GM12878 (cell line): ENCODE results near the gene GMPR2. TPM values are rescaled to one million over a fixed set of nuclear protein-coding genes. Genes with fewer than 3 reads are reported as not detected.

Experiments
- ATAC-seq: fragments of 200-7000 bp; cut with Tn5 transposase; 3 replicates; pipeline ENCODE4 v1.9.1; 2020; ENCODE audit warnings: mild to moderate bottlenecking, moderate library complexity
- BruUV-seq: library from RNA; stranded (reverse); fragments of 400-500 nt; replicated peaks from 2 replicates; lab custom pipeline; 2021; lab: Mats Ljungman, UMichigan
- CTCF ChIA-PET: fragments of 300-600 bp; sonication (Branson Sonifier 250); formaldehyde crosslinking; extraction: SDS; loops from one replicate; lab custom pipeline; 2021; ENCODE audit warnings: inconsistent platforms; lab: Yijun Ruan, JAX
- POLR2A ChIA-PET: fragments of 350-600 bp; formaldehyde crosslinking; extraction: SDS; loops from one replicate; lab custom pipeline; 2021; ENCODE audit warnings: inconsistent platforms; lab: Charles Lee
- RAD21 ChIA-PET: fragments of 300-600 bp; sonication (Branson Sonifier 250); formaldehyde crosslinking; loops from one replicate; lab custom pipeline; 2023; ENCODE audit warnings: antibody characterized with exemption; ENCODE audit not compliant: unreplicated experiment; lab: Charles Lee
- SMC1A ChIA-PET: fragments of 300-600 bp; sonication (Branson Sonifier 250); formaldehyde crosslinking; loops from one replicate; lab custom pipeline; 2023; ENCODE audit not compliant: unreplicated experiment, uncharacterized antibody; lab: Charles Lee
- DNase-seq: peaks from one replicate; pipeline ENCODE4 v3.0.0-alpha.2; 2011; ENCODE audit warnings: low read depth, low spot score
- FAIRE-seq: peaks from 3 replicates; lab custom pipeline; 2011; peaks lifted over from hg19 to GRCh38; lab: Jason Lieb, UNC
- H2AFZ ChIP-seq: 2 replicates; pipeline ENCODE4 v1.6.0; 2011; ENCODE audit warnings: low read depth, low read length, control low read depth; ENCODE audit not compliant: control insufficient read depth
- H3K27ac ChIP-seq: 2 replicates; pipeline ENCODE4 v1.5.1; 2011; ENCODE audit warnings: control low read depth; ENCODE audit not compliant: control insufficient read depth, insufficient read depth
- H3K27me3 ChIP-seq, 2 experiments: replicated peaks in 1 of 2; 2 replicates each; pipeline versions ENCODE4 v1.6.0 to v1.6.1; 2011; ENCODE audit warnings: low read length in 1 of 2; ENCODE audit not compliant: control insufficient read depth in 2 of 2, insufficient read depth in 2 of 2
- H3K36me3 ChIP-seq, 2 experiments: 2 replicates each; pipeline ENCODE4 v1.5.1; 2011; ENCODE audit warnings: low read length in 1 of 2; ENCODE audit not compliant: control insufficient read depth in 2 of 2, insufficient read depth in 2 of 2
- H3K4me1 ChIP-seq: 2 replicates; pipeline ENCODE4 v1.6.1; 2011; ENCODE audit warnings: mild to moderate bottlenecking, low read length, moderate library complexity, mixed read lengths; ENCODE audit not compliant: control insufficient read depth, insufficient read depth
- H3K4me2 ChIP-seq: 2 replicates; pipeline ENCODE4 v1.6.0; 2011; ENCODE audit warnings: control low read depth; ENCODE audit not compliant: control insufficient read depth, insufficient read depth
- H3K4me3 ChIP-seq: fragments of 200-600 bp; sonication (generic); 2 replicates; pipeline ENCODE4 v1.5.1; 2016
- H3K79me2 ChIP-seq: 2 replicates; pipeline ENCODE4 v1.6.0; 2011; ENCODE audit warnings: low read length; ENCODE audit not compliant: control insufficient read depth, insufficient read depth
- H3K9ac ChIP-seq: 2 replicates; pipeline ENCODE4 v1.8.0; 2011; ENCODE audit warnings: low read length, control low read depth, mixed read lengths; ENCODE audit not compliant: control insufficient read depth, insufficient read depth
- H3K9me3 ChIP-seq: replicated peaks from 3 replicates; pipeline ENCODE4 v1.5.1; 2011; ENCODE audit warnings: mild to moderate bottlenecking, low read length; ENCODE audit not compliant: control insufficient read depth, insufficient read depth
- H4K20me1 ChIP-seq: 2 replicates; pipeline ENCODE4 v1.6.0; 2011; ENCODE audit not compliant: control insufficient read depth, insufficient read depth
- BHLHE40 ChIP-seq, 2 experiments: fragments of 450-650 bp in 1 of 2; IDR thresholded peaks; 2 replicates each; pipeline ENCODE4 v1.6.1; 2011 to 2017; ENCODE audit warnings: low read depth in 2 of 2, borderline replicate concordance in 1 of 2, improper control_type of control experiment in 1 of 2, low read length in 1 of 2, mild to moderate bottlenecking in 1 of 2
- ESRRA ChIP-seq: IDR thresholded peaks from 2 replicates; pipeline ENCODE4 v1.6.1; 2012; ENCODE audit warnings: mild to moderate bottlenecking, low read length, improper control_type of control experiment
- FOS ChIP-seq: IDR thresholded peaks from 3 replicates; pipeline ENCODE4 v1.6.1; 2011; ENCODE audit warnings: borderline replicate concordance; ENCODE audit not compliant: insufficient read length; ENCODE audit errors: extremely low read depth
- GATAD2B ChIP-seq: fragments of 450-650 bp; conservative IDR thresholded peaks from 2 replicates; pipeline ENCODE4 v1.6.1; 2017; ENCODE audit warnings: low read depth, mild to moderate bottlenecking, moderate library complexity
- HDAC2 ChIP-seq: fragments of 200-600 bp; sonication (generic); IDR thresholded peaks from 2 replicates; pipeline ENCODE4 v1.6.1; 2017
- IRF4 ChIP-seq: IDR thresholded peaks from 2 replicates; pipeline ENCODE4 v1.6.1; 2011; ENCODE audit warnings: low read depth, low read length
- KAT2A ChIP-seq: conservative IDR thresholded peaks from 2 replicates; pipeline ENCODE4 v1.6.1; 2011; ENCODE audit warnings: low read depth, low read length; ENCODE audit not compliant: control insufficient read depth
- KDM1A ChIP-seq: fragments of 200-600 bp; sonication (generic); IDR thresholded peaks from 2 replicates; pipeline ENCODE4 v1.6.1; 2016; ENCODE audit warnings: borderline replicate concordance
- MTA3 ChIP-seq: IDR thresholded peaks from 2 replicates; pipeline ENCODE4 v1.6.1; 2012; ENCODE audit warnings: low read length, inconsistent platforms, borderline replicate concordance
- MYB ChIP-seq: fragments of 150-350 bp; IDR thresholded peaks from 2 replicates; pipeline ENCODE4 v1.6.1; 2014; ENCODE audit warnings: mild to moderate bottlenecking, low read depth, low read length, borderline replicate concordance
- POLR2AphosphoS5 ChIP-seq: IDR thresholded peaks from 2 replicates; pipeline ENCODE4 v1.6.1; 2011; ENCODE audit warnings: mild to moderate bottlenecking, low read length, inconsistent platforms
- SIX5 ChIP-seq: IDR thresholded peaks from 2 replicates; pipeline ENCODE4 v1.6.1; 2011; ENCODE audit warnings: mild to moderate bottlenecking, low read depth, low read length, moderate library complexity; ENCODE audit not compliant: severe bottlenecking
- TCF7 ChIP-seq: IDR thresholded peaks from 2 replicates; pipeline ENCODE4 v1.6.1; 2014; ENCODE audit warnings: antibody characterized with exemption, borderline replicate concordance
- whole genome bisulfite sequencing: methylation state at CpG from one replicate; pipeline ENCODE4 v1.1.6; 2016; ENCODE audit warnings: low lambda C conversion rate; ENCODE audit not compliant: insufficient replicate concordance, insufficient coverage; ENCODE audit errors: missing lambda C conversion rate; 5-methylcytosine and 5-hydroxymethylcytosine counted together
- in situ Hi-C: fragments of 300-500 bp; cut with MboI; formaldehyde crosslinking; loops from 9 replicates; pipeline ENCODE4 v1.14.3; 2018; ENCODE audit warnings: mixed read lengths
- intact Hi-C: fragments of 100-400 bp; cut with micrococcal nuclease; formaldehyde crosslinking; loops from one replicate; pipeline ENCODE4 v1.14.2; 2022; ENCODE audit not compliant: unreplicated experiment
- polyA plus RNA-seq, 11 experiments: library from polyadenylated mRNA; depleted of rRNA in 4 of 11; unstranded in 6 of 11; stranded (reverse) in 5 of 11; fragments of >200 nt; fragmentation: Nextera tagmentation in 4 of 11; fragmentation: Illumina TruSeq in 1 of 11; extraction: Ambion mirVana in 4 of 11; extraction: Trizol in 1 of 11; gene quantifications; 1 replicate in 1 of 11; 2 replicates in 10 of 11; pipeline versions ENCODE4 v1.2.1 to v1.2.3, GENCODE V29; 2011 to 2016; ENCODE audit warnings: inconsistent platforms in 2 of 11, missing spikeins in 2 of 11, low read depth in 1 of 11
- total RNA-seq, 4 experiments: library from RNA; depleted of rRNA in 3 of 4; stranded (reverse); fragments of >200 nt in 3 of 4; fragmentation: Illumina TruSeq in 1 of 4; extraction: Trizol in 1 of 4; gene quantifications; 2 replicates each; pipeline versions ENCODE4 v1.2.1 to v1.2.3, GENCODE V29; 2013 to 2021
- TF ChIP-seq, protein P1 (sequence below): fragments of 450-650 bp; formaldehyde crosslinking; IDR thresholded peaks from 2 replicates; pipeline ENCODE4 v1.4.0; 2020; ENCODE audit warnings: mild to moderate bottlenecking, moderate library complexity
- TF ChIP-seq, protein P2 (sequence below): fragments of 450-650 bp; IDR thresholded peaks from 2 replicates; pipeline ENCODE4 v1.6.1; 2016; ENCODE audit warnings: mild to moderate bottlenecking, moderate library complexity, borderline replicate concordance

GMPR2 gene
- total and polyA plus RNA-seq, 10 of the 15 experiments (the other 5 are each of a cell fraction or from before 2014, with no cell fraction given): 55.1 to 80.3 (median 61.5) TPM

DNA sequence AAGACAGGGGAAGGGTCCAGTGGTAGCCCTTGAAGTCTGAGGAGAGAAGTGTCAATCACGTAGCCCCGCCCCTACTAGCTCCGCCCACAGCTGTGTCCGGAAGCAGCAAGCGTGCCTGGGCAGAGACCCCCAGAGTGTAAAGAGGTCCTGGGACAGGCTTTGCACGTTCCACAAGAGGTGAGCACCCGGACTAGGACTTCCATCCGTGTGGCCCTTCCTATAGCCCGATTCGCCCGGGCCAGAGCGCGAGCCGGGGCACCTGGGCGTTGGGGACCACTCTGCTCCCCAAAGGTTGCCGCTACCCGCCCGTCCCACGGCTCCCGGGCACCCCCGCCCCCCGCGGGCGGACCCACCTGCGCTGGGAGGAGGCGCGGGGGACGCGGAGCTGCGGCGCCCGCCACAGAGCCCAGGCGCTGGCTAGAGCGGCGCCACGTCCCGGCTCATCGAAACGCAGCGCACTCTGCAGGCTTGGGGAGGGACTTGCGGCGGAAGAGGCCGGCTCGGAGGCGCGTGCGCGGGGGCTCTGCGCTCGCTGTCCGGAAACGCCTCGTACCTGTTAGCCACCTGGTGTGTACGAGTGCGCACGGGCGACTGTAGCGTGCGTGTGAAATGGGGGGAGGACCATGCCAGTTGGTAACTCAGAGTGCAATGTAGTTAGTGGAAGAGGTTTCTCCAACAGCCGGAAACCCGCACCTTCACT, 38.6 kb downstream of the GMPR2 start, which contains the start of gene RABGGTA:
Gene RABGGTA (minus strand): TSS at position 464 of the 700 bp plus-strand sequence. CDS start 482 bp downstream, outside the sequence.
- Histone ChIP-seq H3K36me3 (peaks cover 3 to 18% of the 10 kb centered on the region in 2 experiments; a peak in 3 of 4 replicates), H3K4me3 (peak within 1 kb of the TSS; percentile 88), H3K27ac (peak within 1 kb of the TSS; percentile 99), H2AFZ (peak within 1 kb of the TSS; percentile 91), H3K4me2 (peak within 1 kb of the TSS; percentile 35), H3K27me3 (no peaks in the 10 kb centered on the region), H3K79me2 (peaks cover 14% of the 10 kb centered on the region), H3K9me3 (no peaks in the 10 kb centered on the region), H4K20me1 (no peaks in the 10 kb centered on the region), H3K4me1 (peaks cover 25% of the 10 kb centered on the region), H3K9ac (peak within 1 kb of the TSS; percentile 99)
- ChIA-PET SMC1A (interaction anchor here (1.0 to 8.9 kb wide), 14 partner anchors 8 to 171 kb away, joined by 3 to 141 read pairs (median 5); partner anchors contain the start of genes DCAF11, DHRS1, IPO4 and NOP9), POLR2A (interaction anchor here (0.5 to 10.9 kb wide), 17 partner anchors 9 to 160 kb away, joined by 3 to 171 read pairs (median 5); partner anchors contain the start of genes CIDEB, DHRS1, EMC9 and MDP1), CTCF (interaction anchor here (0.6 to 17.1 kb wide), 19 partner anchors 9 to 160 kb away, joined by 3 to 269 read pairs (median 4); partner anchors contain the start of genes CBLN3, CHMP4A, CIDEB and DHRS1), RAD21 (interaction anchor here (0.8 to 5.6 kb wide), 12 partner anchors 9 to 125 kb away, joined by 3 to 59 read pairs (median 6); partner anchors contain the start of genes CIDEB, IPO4, IRF9 and PSME2)
- in situ Hi-C loops: no loop called here
- ATAC-seq (peak; percentile 89), FAIRE-seq (peak; percentile 76), DNase-seq (peak; percentile 80)
- WGBS: under 1% methylated on average over 52 of the region's 61 CpGs
- BruUV-seq: no TSS peak
- intact Hi-C loops: loop anchor here (1.0 to 2.0 kb wide), 4 partner anchors 24 to 54 kb away; partner anchors contain the start of genes MDP1 and TINF2
- TF ChIP-seq IRF4 (0 out of 2 replicates have a peak, but pooled peaks have one; percentile 7), KDM1A (no peak), TCF7 (no peak), SIX5 (peak; percentile 41), MTA3 (no peak), HDAC2 (no peak), MYB (no peak), GATAD2B (peak; percentile 98), ESRRA (no peak), KAT2A (no peak), POLR2AphosphoS5 (peak; percentile 87), FOS (no peak), BHLHE40 (IDR thresholded peaks at IDR 0.05; ENCODE audit: borderline replicate concordance in 1 of 2, low read depth in 2 of 2, low read length in 1 of 2) (peak; percentile 85 to 93)
- TF ChIP-seq, protein P1, sequence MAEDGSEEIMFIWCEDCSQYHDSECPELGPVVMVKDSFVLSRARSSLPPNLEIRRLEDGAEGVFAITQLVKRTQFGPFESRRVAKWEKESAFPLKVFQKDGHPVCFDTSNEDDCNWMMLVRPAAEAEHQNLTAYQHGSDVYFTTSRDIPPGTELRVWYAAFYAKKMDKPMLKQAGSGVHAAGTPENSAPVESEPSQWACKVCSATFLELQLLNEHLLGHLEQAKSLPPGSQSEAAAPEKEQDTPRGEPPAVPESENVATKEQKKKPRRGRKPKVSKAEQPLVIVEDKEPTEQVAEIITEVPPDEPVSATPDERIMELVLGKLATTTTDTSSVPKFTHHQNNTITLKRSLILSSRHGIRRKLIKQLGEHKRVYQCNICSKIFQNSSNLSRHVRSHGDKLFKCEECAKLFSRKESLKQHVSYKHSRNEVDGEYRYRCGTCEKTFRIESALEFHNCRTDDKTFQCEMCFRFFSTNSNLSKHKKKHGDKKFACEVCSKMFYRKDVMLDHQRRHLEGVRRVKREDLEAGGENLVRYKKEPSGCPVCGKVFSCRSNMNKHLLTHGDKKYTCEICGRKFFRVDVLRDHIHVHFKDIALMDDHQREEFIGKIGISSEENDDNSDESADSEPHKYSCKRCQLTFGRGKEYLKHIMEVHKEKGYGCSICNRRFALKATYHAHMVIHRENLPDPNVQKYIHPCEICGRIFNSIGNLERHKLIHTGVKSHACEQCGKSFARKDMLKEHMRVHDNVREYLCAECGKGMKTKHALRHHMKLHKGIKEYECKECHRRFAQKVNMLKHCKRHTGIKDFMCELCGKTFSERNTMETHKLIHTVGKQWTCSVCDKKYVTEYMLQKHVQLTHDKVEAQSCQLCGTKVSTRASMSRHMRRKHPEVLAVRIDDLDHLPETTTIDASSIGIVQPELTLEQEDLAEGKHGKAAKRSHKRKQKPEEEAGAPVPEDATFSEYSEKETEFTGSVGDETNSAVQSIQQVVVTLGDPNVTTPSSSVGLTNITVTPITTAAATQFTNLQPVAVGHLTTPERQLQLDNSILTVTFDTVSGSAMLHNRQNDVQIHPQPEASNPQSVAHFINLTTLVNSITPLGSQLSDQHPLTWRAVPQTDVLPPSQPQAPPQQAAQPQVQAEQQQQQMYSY (CRISPR knock-in tag): no peak
- TF ChIP-seq, protein P2, sequence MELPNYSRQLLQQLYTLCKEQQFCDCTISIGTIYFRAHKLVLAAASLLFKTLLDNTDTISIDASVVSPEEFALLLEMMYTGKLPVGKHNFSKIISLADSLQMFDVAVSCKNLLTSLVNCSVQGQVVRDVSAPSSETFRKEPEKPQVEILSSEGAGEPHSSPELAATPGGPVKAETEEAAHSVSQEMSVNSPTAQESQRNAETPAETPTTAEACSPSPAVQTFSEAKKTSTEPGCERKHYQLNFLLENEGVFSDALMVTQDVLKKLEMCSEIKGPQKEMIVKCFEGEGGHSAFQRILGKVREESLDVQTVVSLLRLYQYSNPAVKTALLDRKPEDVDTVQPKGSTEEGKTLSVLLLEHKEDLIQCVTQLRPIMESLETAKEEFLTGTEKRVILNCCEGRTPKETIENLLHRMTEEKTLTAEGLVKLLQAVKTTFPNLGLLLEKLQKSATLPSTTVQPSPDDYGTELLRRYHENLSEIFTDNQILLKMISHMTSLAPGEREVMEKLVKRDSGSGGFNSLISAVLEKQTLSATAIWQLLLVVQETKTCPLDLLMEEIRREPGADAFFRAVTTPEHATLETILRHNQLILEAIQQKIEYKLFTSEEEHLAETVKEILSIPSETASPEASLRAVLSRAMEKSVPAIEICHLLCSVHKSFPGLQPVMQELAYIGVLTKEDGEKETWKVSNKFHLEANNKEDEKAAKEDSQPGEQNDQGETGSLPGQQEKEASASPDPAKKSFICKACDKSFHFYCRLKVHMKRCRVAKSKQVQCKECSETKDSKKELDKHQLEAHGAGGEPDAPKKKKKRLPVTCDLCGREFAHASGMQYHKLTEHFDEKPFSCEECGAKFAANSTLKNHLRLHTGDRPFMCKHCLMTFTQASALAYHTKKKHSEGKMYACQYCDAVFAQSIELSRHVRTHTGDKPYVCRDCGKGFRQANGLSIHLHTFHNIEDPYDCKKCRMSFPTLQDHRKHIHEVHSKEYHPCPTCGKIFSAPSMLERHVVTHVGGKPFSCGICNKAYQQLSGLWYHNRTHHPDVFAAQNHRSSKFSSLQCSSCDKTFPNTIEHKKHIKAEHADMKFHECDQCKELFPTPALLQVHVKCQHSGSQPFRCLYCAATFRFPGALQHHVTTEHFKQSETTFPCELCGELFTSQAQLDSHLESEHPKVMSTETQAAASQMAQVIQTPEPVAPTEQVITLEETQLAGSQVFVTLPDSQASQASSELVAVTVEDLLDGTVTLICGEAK: peak; percentile 35; the same call in 1 of the 2 replicates
